CD14-positive monocyte (primary cell): ENCODE results near the gene NSG2. TPM values are rescaled to one million over a fixed set of nuclear protein-coding genes. Genes with fewer than 3 reads are reported as not detected.

Experiments used
- DNase-seq, 3 donors: peaks; one replicate each; pipeline ENCODE4 v3.0.0-alpha.2; 2011 to 2022
- H2AFZ ChIP-seq: 2 replicates; pipeline ENCODE4 v1.6.0; 2012; ENCODE audit warnings: mild to moderate bottlenecking, low read depth, low read length, inconsistent platforms; ENCODE audit not compliant: insufficient read depth, poor library complexity, severe bottlenecking
- H3K27ac ChIP-seq, 2 donors: 1 replicate in 1 of 2; 2 replicates in 1 of 2; pipeline ENCODE4 v1.5.1; 2012 to 2013; ENCODE audit warnings: low read length in 2 of 2, control low read depth in 1 of 2, inconsistent platforms in 1 of 2, low read depth in 1 of 2, mild to moderate bottlenecking in 1 of 2
- H3K27me3 ChIP-seq, 2 donors: one replicate each; pipeline versions ENCODE4 v1.6.0 to v1.6.1; 2011 to 2013; ENCODE audit warnings: low read length in 2 of 2; ENCODE audit not compliant: control insufficient read depth in 2 of 2, insufficient read depth in 2 of 2
- H3K36me3 ChIP-seq, 2 donors: replicated peaks in 1 of 2; 1 replicate in 1 of 2; 2 replicates in 1 of 2; pipeline versions ENCODE4 v1.5.1 to v1.6.1; 2012 to 2013; ENCODE audit warnings: low read length in 2 of 2, control low read depth in 1 of 2, inconsistent platforms in 1 of 2, mild to moderate bottlenecking in 1 of 2; ENCODE audit not compliant: insufficient read depth in 2 of 2, control insufficient read depth in 1 of 2
- H3K4me1 ChIP-seq, 2 donors: 1 replicate in 1 of 2; 2 replicates in 1 of 2; pipeline versions ENCODE4 v1.5.1 to v1.6.1; 2012 to 2013; ENCODE audit warnings: low read length in 2 of 2, control low read depth in 1 of 2, inconsistent platforms in 1 of 2, mild to moderate bottlenecking in 1 of 2, moderate library complexity in 1 of 2; ENCODE audit not compliant: insufficient read depth in 2 of 2, control insufficient read depth in 1 of 2
- H3K4me2 ChIP-seq: replicated peaks from 2 replicates; pipeline ENCODE3; 2012; ENCODE audit warnings: low read length, moderate library complexity, mild to moderate bottlenecking; ENCODE audit not compliant: poor library complexity, severe bottlenecking; ENCODE audit errors: extremely low read depth
- H3K4me3 ChIP-seq, 3 experiments: fragments of 200-600 bp in 1 of 3; sonication (generic) in 1 of 3; replicated peaks in 1 of 3; 1 replicate in 2 of 3; 2 replicates in 1 of 3; pipeline ENCODE4 v1.5.1; 2011 to 2013; ENCODE audit warnings: low read length in 3 of 3, mild to moderate bottlenecking in 3 of 3, control low read depth in 2 of 3, low read depth in 2 of 3, inconsistent platforms in 1 of 3, moderate library complexity in 1 of 3
- H3K79me2 ChIP-seq: 2 replicates; pipeline ENCODE4 v1.6.0; 2012; ENCODE audit warnings: mild to moderate bottlenecking, control low read depth, inconsistent platforms, low read length, moderate library complexity; ENCODE audit not compliant: insufficient read depth
- H3K9ac ChIP-seq: 2 replicates; pipeline ENCODE4 v1.6.0; 2017; ENCODE audit warnings: low read length, mild to moderate bottlenecking; ENCODE audit not compliant: insufficient read depth, poor library complexity, severe bottlenecking
- H3K9me3 ChIP-seq, 2 donors: replicated peaks in 1 of 2; 1 replicate in 1 of 2; 2 replicates in 1 of 2; pipeline versions ENCODE4 v1.5.1 to v1.6.1; 2012 to 2013; ENCODE audit warnings: low read length in 2 of 2, control low read depth in 1 of 2; ENCODE audit not compliant: control insufficient read depth in 1 of 2, insufficient read depth in 1 of 2
- H4K20me1 ChIP-seq: 2 replicates; pipeline ENCODE4 v1.6.0; 2012; ENCODE audit warnings: mild to moderate bottlenecking, low read length, control low read depth, moderate library complexity; ENCODE audit not compliant: insufficient read depth
- H3K27ac Mint-ChIP-seq, 7 donors: one replicate each; pipeline ENCODE4 v1.8.0; 2020; ENCODE audit warnings: mild to moderate bottlenecking in 7 of 7, mixed read lengths in 7 of 7, moderate library complexity in 6 of 7, inconsistent platforms in 2 of 7
- H3K27me3 Mint-ChIP-seq, 3 donors: one replicate each; pipeline ENCODE4 v1.8.0; 2021 to 2022; ENCODE audit warnings: low read depth in 3 of 3, mild to moderate bottlenecking in 3 of 3, mixed read lengths in 3 of 3, moderate library complexity in 3 of 3, inconsistent platforms in 1 of 3
- H3K36me3 Mint-ChIP-seq, 2 donors: one replicate each; pipeline ENCODE4 v1.8.0; 2020; ENCODE audit warnings: mixed read lengths in 2 of 2, inconsistent platforms in 1 of 2, mild to moderate bottlenecking in 1 of 2
- H3K4me1 Mint-ChIP-seq: one replicate; pipeline ENCODE4 v1.8.0; 2020; ENCODE audit warnings: mild to moderate bottlenecking, mixed read lengths
- H3K4me3 Mint-ChIP-seq, 2 donors: one replicate each; pipeline ENCODE4 v1.8.0; 2020; ENCODE audit warnings: mild to moderate bottlenecking in 2 of 2, mixed read lengths in 2 of 2, moderate library complexity in 1 of 2
- H3K9me3 Mint-ChIP-seq, 7 donors: one replicate each; pipeline ENCODE4 v1.8.0; 2020 to 2022; ENCODE audit warnings: mixed read lengths in 7 of 7, mild to moderate bottlenecking in 6 of 7, moderate library complexity in 6 of 7, inconsistent platforms in 2 of 7
- CTCF ChIP-seq: fragments of 200-600 bp; IDR thresholded peaks from one replicate; pipeline ENCODE4 v1.8.0; 2022; ENCODE audit warnings: antibody characterized with exemption, mild to moderate bottlenecking
- WGBS: methylation state at CpG from one replicate; pipeline ENCODE4 v1.1.5; 2013; ENCODE audit warnings: missing lambda C conversion rate; ENCODE audit not compliant: insufficient coverage; 5-methylcytosine and 5-hydroxymethylcytosine counted together
- intact Hi-C, 2 donors: fragments of 100-400 bp; cut with micrococcal nuclease; formaldehyde crosslinking; loops; one replicate each; pipeline versions ENCODE4 v1.15.0 to v1.15.1; 2023
- polyA plus RNA-seq, 3 donors: library from polyadenylated mRNA; depleted of rRNA in 1 of 3; unstranded in 2 of 3; stranded (reverse) in 1 of 3; fragments of 300-500 nt in 2 of 3; fragments of >200 nt in 1 of 3; fragmentation: Illumina TruSeq in 2 of 3; gene quantifications; 1 replicate in 2 of 3; 2 replicates in 1 of 3; pipeline ENCODE4 v1.2.3, GENCODE V29; 2012 to 2021

NSG2 gene
- polyA plus RNA-seq, 3 donors: not detected

- no peaks in the 10 kb centered on the region for H3K36me3 Mint-ChIP-seq
- Histone ChIP-seq H4K20me1 (no peaks in the 10 kb centered on the region), H3K9me3 (no peaks in the 10 kb centered on the region), H3K4me3 (no peak overlapping the region), H3K79me2 (no peaks in the 10 kb centered on the region), H2AFZ (no peak overlapping the region), H3K9ac (no peak overlapping the region), H3K36me3 (no peaks in the 10 kb centered on the region), H3K4me1 (no peaks in the 10 kb centered on the region), H3K4me2 (no peak overlapping the region), H3K27me3 (no peaks in the 10 kb centered on the region), H3K27ac (no peak overlapping the region)
- H3K27ac Mint-ChIP-seq: peak overlapping the region in 1 of 7 donors; percentile 13
- 97% methylated on average over 9 of the region's 12 CpGs for WGBS
- no peak overlapping the region for H3K4me3 Mint-ChIP-seq
- intact Hi-C loops: no loop called here
- peaks cover 2 to 15% (median 8%) of the 10 kb centered on the region in 3 donors for H3K27me3 Mint-ChIP-seq
- no peak for TF ChIP-seq CTCF
- no peaks in the 10 kb centered on the region for H3K4me1 Mint-ChIP-seq
- no peak for DNase-seq
- H3K9me3 Mint-ChIP-seq: peaks cover 0 to 3% (median 0%) of the 10 kb centered on the region in 7 donors
Measured at GRCh38 chr5:174083056-174083827, 37.7 kb downstream of the NSG2 start.

GRCh38 chr5:174084691-174085154 lies 39.2 kb downstream of the NSG2 start:
- 75% methylated on average over 8 of the region's 8 CpGs for WGBS
- Mint-ChIP-seq H3K27ac (no peak overlapping the region), H3K36me3 (no peaks in the 10 kb centered on the region)

More at GRCh38 chr5:174084691-174085154, 39.2 kb downstream of the NSG2 start:
- Mint-ChIP-seq H3K4me3 (no peak overlapping the region), H3K9me3 (peaks cover 0 to 3% (median 0%) of the 10 kb centered on the region in 7 donors), H3K4me1 (no peaks in the 10 kb centered on the region), H3K27me3 (peaks cover 2 to 12% (median 5%) of the 10 kb centered on the region in 3 donors)
- Histone ChIP-seq H3K27me3 (no peaks in the 10 kb centered on the region), H3K9me3 (no peaks in the 10 kb centered on the region), H3K4me1 (no peaks in the 10 kb centered on the region), H4K20me1 (no peaks in the 10 kb centered on the region), H3K9ac (no peak overlapping the region), H3K4me2 (no peak overlapping the region), H3K36me3 (no peaks in the 10 kb centered on the region), H3K4me3 (no peak overlapping the region), H2AFZ (no peak overlapping the region), H3K79me2 (no peaks in the 10 kb centered on the region), H3K27ac (no peak overlapping the region)
- no peak for DNase-seq
- no peak for TF ChIP-seq CTCF
- intact Hi-C loops: no loop called here
